K562 (cell line): ENCODE results near the gene SCAP. TPM values are rescaled to one million over a fixed set of nuclear protein-coding genes. Genes with fewer than 3 reads are reported as not detected.

Experiments
- ATAC-seq: fragments of 200-7000 bp; cut with Tn5 transposase; 3 replicates; pipeline ENCODE4 v1.9.1; 2020; ENCODE audit warnings: moderate library complexity
- BruUV-seq: library from RNA; stranded (reverse); fragments of 400-500 nt; replicated peaks from 2 replicates; lab custom pipeline; 2021; lab: Mats Ljungman, UMichigan
- CTCF ChIA-PET: fragments of 300-600 bp; formaldehyde crosslinking; extraction: SDS; loops from one replicate; lab custom pipeline; 2021; ENCODE audit warnings: low intra/inter-chr PET ratio; lab: Yijun Ruan, JAX
- POLR2A ChIA-PET: fragments of 300-600, 350-650 bp; sonication (Branson Sonifier 250); formaldehyde crosslinking; extraction: SDS; loops from one replicate; lab custom pipeline; 2021; ENCODE audit warnings: antibody characterized with exemption, inconsistent platforms; lab: Yijun Ruan, JAX
- DNase-seq, 4 experiments: peaks; one replicate each; pipeline versions ENCODE4 v3.0.0 to v3.0.0-alpha.2; 2011 to 2018; ENCODE audit warnings: low spot score in 3 of 4, mixed read lengths in 3 of 4; ENCODE audit errors: extremely low read depth in 1 of 4
- FAIRE-seq: peaks from 2 replicates; lab custom pipeline; 2011; peaks lifted over from hg19 to GRCh38; lab: Jason Lieb, UNC
- H2AFZ ChIP-seq: 2 replicates; pipeline ENCODE4 v1.6.0; 2011; ENCODE audit warnings: low read depth, low read length, control low read depth, inconsistent platforms
- H3K27ac ChIP-seq: fragments of 200-600 bp; 3 replicates; pipeline ENCODE4 v1.8.0; 2011; ENCODE audit warnings: low read depth, mild to moderate bottlenecking, control low read depth, inconsistent platforms, low read length, moderate library complexity, mixed read lengths; ENCODE audit errors: extremely low read depth
- H3K27me3 ChIP-seq, 2 experiments: fragments of 300-600 bp in 1 of 2; 2 replicates in 1 of 2; 3 replicates in 1 of 2; pipeline versions ENCODE4 v1.6.0 to v1.8.0; 2011; ENCODE audit warnings: inconsistent platforms in 2 of 2, low read length in 2 of 2, mild to moderate bottlenecking in 1 of 2, mixed read lengths in 1 of 2, moderate library complexity in 1 of 2; ENCODE audit not compliant: control insufficient read depth in 2 of 2, insufficient read depth in 2 of 2
- H3K36me3 ChIP-seq: fragments of 300-600 bp; 3 replicates; pipeline ENCODE4 v1.8.0; 2011; ENCODE audit warnings: mild to moderate bottlenecking, low read length, inconsistent platforms; ENCODE audit not compliant: control insufficient read depth, insufficient read depth
- H3K4me1 ChIP-seq, 2 experiments: fragments of 200-600 bp in 1 of 2; replicated peaks in 1 of 2; 2 replicates in 1 of 2; 3 replicates in 1 of 2; pipeline versions ENCODE4 v1.5.1 to v1.8.0; 2011; ENCODE audit warnings: inconsistent platforms in 2 of 2, low read length in 2 of 2, mild to moderate bottlenecking in 1 of 2, mixed read lengths in 1 of 2, moderate library complexity in 1 of 2; ENCODE audit not compliant: control insufficient read depth in 2 of 2, insufficient read depth in 2 of 2
- H3K4me2 ChIP-seq: 2 replicates; pipeline ENCODE4 v1.6.1; 2011; ENCODE audit warnings: low read length, control low read depth, inconsistent platforms, mixed read lengths; ENCODE audit not compliant: insufficient read depth
- H3K4me3 ChIP-seq: fragments of 200-600 bp; sonication (generic), shearing (Covaris generic); 2 replicates; pipeline ENCODE4 v1.5.1; 2016; ENCODE audit warnings: control low read depth, inconsistent platforms
- H3K79me2 ChIP-seq: fragments of 200-600 bp; 3 replicates; pipeline ENCODE4 v1.8.0; 2011; ENCODE audit warnings: low read length, inconsistent platforms; ENCODE audit not compliant: control insufficient read depth, insufficient read depth
- H3K9ac ChIP-seq, 2 experiments: 2 replicates each; pipeline versions ENCODE4 v1.6.0 to v1.6.1; 2011; ENCODE audit warnings: low read depth in 2 of 2, low read length in 2 of 2, control low read depth in 1 of 2, inconsistent platforms in 1 of 2, mild to moderate bottlenecking in 1 of 2, mixed read lengths in 1 of 2; ENCODE audit not compliant: insufficient read depth in 1 of 2
- H3K9me1 ChIP-seq: one replicate; pipeline ENCODE4 v1.6.0; 2011; ENCODE audit warnings: inconsistent platforms, mild to moderate bottlenecking, low read length, moderate library complexity; ENCODE audit not compliant: control insufficient read depth, insufficient read depth
- H3K9me3 ChIP-seq: replicated peaks from 2 replicates; pipeline ENCODE4 v1.5.1; 2011; ENCODE audit warnings: low read depth, low read length, inconsistent platforms; ENCODE audit not compliant: control insufficient read depth, insufficient read depth
- H4K20me1 ChIP-seq: replicated peaks from 2 replicates; pipeline ENCODE4 v1.6.1; 2011; ENCODE audit warnings: low read length, inconsistent platforms, mixed read lengths; ENCODE audit not compliant: control insufficient read depth, insufficient read depth
- MIER1 ChIP-seq: fragments of 450-650 bp; IDR thresholded peaks from 2 replicates; pipeline ENCODE4 v1.6.1; 2016; ENCODE audit warnings: antibody characterized with exemption, mild to moderate bottlenecking, low read depth
- PPARD ChIP-seq: fragments of 250-450 bp; sonication (Bioruptor Pico); IDR thresholded peaks from 2 replicates; pipeline ENCODE4 v1.8.0; 2022; ENCODE audit warnings: inconsistent platforms, mild to moderate bottlenecking, moderate library complexity
- SNRNP70 ChIP-seq: fragments of 200-400 bp; formaldehyde crosslinking; optimal IDR thresholded peaks from 2 replicates; pipeline ENCODE3; 2017; ENCODE audit warnings: low read depth, low read length
- TCF7L2 ChIP-seq: fragments of 150-350 bp; IDR thresholded peaks from 2 replicates; pipeline ENCODE4 v1.6.1; 2016; ENCODE audit warnings: low read depth, mild to moderate bottlenecking, low read length, moderate library complexity
- ZNF133 ChIP-seq: fragments of 250-450 bp; sonication (Bioruptor Pico); IDR thresholded peaks from 2 replicates; pipeline ENCODE4 v1.4.0; 2020; ENCODE audit warnings: mild to moderate bottlenecking
- ZNF583 ChIP-seq: fragments of 250-450 bp; sonication (Bioruptor Pico); IDR thresholded peaks from 2 replicates; pipeline ENCODE4 v1.4.0; 2020
- WGBS: fragments of 100-300 bp; shearing (Covaris generic); methylation state at CpG from one replicate; pipeline ENCODE4 v1.1.6; 2016; ENCODE audit warnings: low coverage, mixed read lengths; ENCODE audit not compliant: insufficient coverage; ENCODE audit errors: missing lambda C conversion rate; 5-methylcytosine and 5-hydroxymethylcytosine counted together
- in situ Hi-C: fragments of 300-500 bp; cut with MboI; formaldehyde crosslinking; loops from 4 replicates; pipeline ENCODE4 v1.15.0; 2018; ENCODE audit warnings: inconsistent platforms, mixed read lengths
- intact Hi-C: fragments of 100-400 bp; cut with micrococcal nuclease; formaldehyde crosslinking; loops from 2 replicates; pipeline ENCODE4 v1.14.2; 2022
- polyA plus RNA-seq, 8 experiments: library from polyadenylated mRNA; depleted of rRNA in 4 of 8; stranded (reverse) in 5 of 8; unstranded in 3 of 8; fragments of >200 nt; fragmentation: Nextera tagmentation in 2 of 8; fragmentation: Illumina TruSeq in 1 of 8; extraction: Ambion mirVana in 2 of 8; extraction: Trizol in 1 of 8; gene quantifications; 2 replicates each; pipeline versions ENCODE4 v1.2.1 to v1.2.3, GENCODE V29; 2011 to 2014; ENCODE audit warnings: inconsistent platforms in 1 of 8, missing spikeins in 1 of 8
- total RNA-seq, 7 experiments: library from RNA; depleted of rRNA in 6 of 7; stranded (reverse); fragments of >200 nt in 6 of 7; fragmentation: Illumina TruSeq in 2 of 7; extraction: Trizol in 2 of 7; gene quantifications; 2 replicates each; pipeline versions ENCODE4 v1.2.1 to v1.2.3, GENCODE V29; 2011 to 2021; ENCODE audit warnings: low replicate concordance in 1 of 7
- TF ChIP-seq, protein P1 (sequence below): fragments of 250-450 bp; sonication (Bioruptor Pico); IDR thresholded peaks from 2 replicates; pipeline ENCODE4 v1.8.0; 2021; ENCODE audit warnings: mild to moderate bottlenecking, moderate library complexity
- TF ChIP-seq, protein P2 (sequence below): sonication (generic); formaldehyde crosslinking; IDR thresholded peaks from 2 replicates; pipeline ENCODE4 v1.8.0; 2022; ENCODE audit warnings: mild to moderate bottlenecking, missing genetic modification reagents, borderline replicate concordance

Gene SCAP
- total and polyA plus RNA-seq, 9 of the 15 experiments (the other 6 are each of a cell fraction or from before 2014, with no cell fraction given): 2.6 to 104 (median 37.8) TPM

GRCh38 chr3:47427866-47428265 lies 47.9 kb downstream of the SCAP start (continued):
- TF ChIP-seq, protein P1, sequence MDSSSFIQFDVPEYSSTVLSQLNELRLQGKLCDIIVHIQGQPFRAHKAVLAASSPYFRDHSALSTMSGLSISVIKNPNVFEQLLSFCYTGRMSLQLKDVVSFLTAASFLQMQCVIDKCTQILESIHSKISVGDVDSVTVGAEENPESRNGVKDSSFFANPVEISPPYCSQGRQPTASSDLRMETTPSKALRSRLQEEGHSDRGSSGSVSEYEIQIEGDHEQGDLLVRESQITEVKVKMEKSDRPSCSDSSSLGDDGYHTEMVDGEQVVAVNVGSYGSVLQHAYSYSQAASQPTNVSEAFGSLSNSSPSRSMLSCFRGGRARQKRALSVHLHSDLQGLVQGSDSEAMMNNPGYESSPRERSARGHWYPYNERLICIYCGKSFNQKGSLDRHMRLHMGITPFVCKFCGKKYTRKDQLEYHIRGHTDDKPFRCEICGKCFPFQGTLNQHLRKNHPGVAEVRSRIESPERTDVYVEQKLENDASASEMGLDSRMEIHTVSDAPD (CRISPR knock-in tag): no peak
- TF ChIP-seq SNRNP70 (no peak), ZNF583 (no peak), PPARD (CRISPR knock-in tag) (no peak), ZNF133 (CRISPR knock-in tag) (no peak)
- TF ChIP-seq, protein P2, sequence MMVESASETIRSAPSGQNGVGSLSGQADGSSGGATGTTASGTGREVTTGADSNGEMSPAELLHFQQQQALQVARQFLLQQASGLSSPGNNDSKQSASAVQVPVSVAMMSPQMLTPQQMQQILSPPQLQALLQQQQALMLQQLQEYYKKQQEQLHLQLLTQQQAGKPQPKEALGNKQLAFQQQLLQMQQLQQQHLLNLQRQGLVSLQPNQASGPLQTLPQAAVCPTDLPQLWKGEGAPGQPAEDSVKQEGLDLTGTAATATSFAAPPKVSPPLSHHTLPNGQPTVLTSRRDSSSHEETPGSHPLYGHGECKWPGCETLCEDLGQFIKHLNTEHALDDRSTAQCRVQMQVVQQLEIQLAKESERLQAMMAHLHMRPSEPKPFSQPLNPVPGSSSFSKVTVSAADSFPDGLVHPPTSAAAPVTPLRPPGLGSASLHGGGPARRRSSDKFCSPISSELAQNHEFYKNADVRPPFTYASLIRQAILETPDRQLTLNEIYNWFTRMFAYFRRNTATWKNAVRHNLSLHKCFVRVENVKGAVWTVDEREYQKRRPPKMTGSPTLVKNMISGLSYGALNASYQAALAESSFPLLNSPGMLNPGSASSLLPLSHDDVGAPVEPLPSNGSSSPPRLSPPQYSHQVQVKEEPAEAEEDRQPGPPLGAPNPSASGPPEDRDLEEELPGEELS (CRISPR knock-in tag): no peak

- peaks cover 12% of the 10 kb centered on the region; the same call in 1 of the 2 replicates for H4K20me1 ChIP-seq
- in situ Hi-C loops (no loop called here), intact Hi-C loops (no loop called here)
- POLR2A ChIA-PET: interaction anchor here (0.5 to 1.6 kb wide), 4 partner anchors 9 to 71 kb away, joined by 3 read pairs; no protein-coding TSS in a partner anchor
- peaks cover 6 to 20% of the 10 kb centered on the region in 2 experiments; a peak in 3 of 5 replicates for H3K4me1 ChIP-seq
- no peak overlapping the region for H3K27ac ChIP-seq
- no peak overlapping the region for H3K4me2 ChIP-seq
- no TSS peak for BruUV-seq
- WGBS: 88% methylated on average over 7 of the region's 9 CpGs
- peaks cover 85% of the 10 kb centered on the region for H3K36me3 ChIP-seq
- H3K9me3 ChIP-seq: no peaks in the 10 kb centered on the region
- no peak overlapping the region for H2AFZ ChIP-seq
- no peak for FAIRE-seq
- CTCF ChIA-PET: no interaction called here
- no peak overlapping the region for H3K4me3 ChIP-seq
- DNase-seq: no peak
- H3K9me1 ChIP-seq: no peaks in the 10 kb centered on the region
- no peak overlapping the region for H3K9ac ChIP-seq
- ATAC-seq: no peak
- no peaks in the 10 kb centered on the region for H3K27me3 ChIP-seq
- no peak for TF ChIP-seq TCF7L2
- TF ChIP-seq MIER1: no peak
- no peaks in the 10 kb centered on the region; the same call in 1 of the 3 replicates for H3K79me2 ChIP-seq
Measured at GRCh38 chr3:47425959-47426358, 49.8 kb downstream of the SCAP start.
